Coronary artery (tissue), 2 donors: ENCODE results near the gene PSD.

Source experiments
- DNase-seq: peaks from one replicate; pipeline ENCODE4 v3.0.0-alpha.2; 2017; ENCODE audit warnings: low spot score
- H3K27ac ChIP-seq, 2 donors: fragments of 200-600 bp; sonication (generic); one replicate each; pipeline ENCODE4 v1.5.1; 2016 to 2019
- H3K4me3 ChIP-seq: fragments of 200-600 bp; sonication (generic); 2 replicates; pipeline ENCODE4 v1.5.1; 2016; ENCODE audit warnings: mild to moderate bottlenecking, moderate library complexity
- CTCF ChIP-seq: fragments of 200-600 bp; sonication (generic); IDR thresholded peaks from one replicate; pipeline ENCODE4 v1.5.1; 2019; ENCODE audit warnings: antibody characterized with exemption

PSD gene

GRCh38 chr10:102424145-102424544, 5.6 kb upstream of the PSD start:
- DNase-seq, result no peak
- H3K27ac ChIP-seq, result no peak overlapping the region
- no peak overlapping the region for H3K4me3 ChIP-seq
- TF ChIP-seq CTCF, result no peak

DNA sequence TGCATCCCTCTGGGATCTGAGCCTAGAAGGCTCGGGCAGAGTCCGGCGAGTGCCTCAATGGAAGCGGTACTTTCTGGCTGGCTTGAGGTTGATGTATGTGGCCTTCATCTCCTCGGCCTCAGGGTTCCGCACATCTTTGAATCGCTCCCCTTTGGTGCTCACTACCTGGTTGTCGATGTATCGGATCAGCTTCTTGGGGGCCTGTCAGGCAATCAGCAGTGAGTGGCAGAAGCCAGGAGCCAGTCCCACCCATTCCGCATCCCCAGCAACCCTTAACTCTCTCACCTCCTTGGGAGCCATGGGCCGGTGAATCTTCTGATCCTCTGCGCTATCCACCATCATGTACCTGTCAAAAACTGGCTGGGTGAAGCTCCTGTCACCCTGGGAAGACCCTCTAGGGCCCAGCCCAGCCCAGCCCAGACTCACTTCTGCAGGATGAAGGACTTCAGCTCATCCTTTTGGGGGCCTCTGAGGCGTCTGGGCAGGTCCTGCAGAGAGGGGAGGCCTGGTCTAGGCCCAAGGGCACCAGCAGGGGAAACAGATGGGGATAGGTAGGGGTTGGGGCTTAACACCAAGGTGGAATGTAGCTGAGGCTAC, 4.9 kb upstream of the PSD start:
- Histone ChIP-seq H3K27ac (peak overlapping the region in 1 of 2 donors; percentile 94), H3K4me3 (peak overlapping the region; percentile 90)
- no peak for TF ChIP-seq CTCF

DNA sequence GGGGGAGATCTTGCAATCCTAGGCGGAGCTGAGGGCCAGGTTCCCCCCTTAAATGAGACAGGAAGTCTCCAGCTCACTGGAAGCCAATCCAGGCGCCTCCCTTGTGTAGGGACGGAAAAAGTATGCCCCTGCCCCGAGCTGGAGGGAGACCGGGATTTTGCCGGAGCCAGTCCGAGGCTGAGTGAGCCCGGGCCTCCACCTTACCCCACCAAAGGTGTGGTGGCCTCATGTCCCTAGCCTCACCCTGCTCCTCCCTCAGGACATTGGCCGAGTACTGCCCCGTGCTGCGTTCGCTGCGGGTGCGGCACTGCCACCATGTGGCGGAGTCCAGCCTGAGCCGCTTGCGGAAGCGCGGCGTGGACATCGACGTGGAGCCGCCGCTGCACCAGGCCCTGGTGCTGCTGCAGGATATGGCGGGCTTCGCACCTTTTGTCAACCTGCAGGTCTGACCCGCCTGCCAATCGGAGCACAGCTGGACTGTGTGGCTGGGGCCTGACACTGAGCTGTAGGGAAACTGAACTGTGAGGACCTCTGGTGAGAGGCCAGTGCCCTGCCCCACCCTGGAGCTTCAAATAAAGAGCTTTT, 4.1 kb upstream of the PSD start:
- Histone ChIP-seq H3K27ac (peak overlapping the region; percentile 83 to 94), H3K4me3 (peak overlapping the region; percentile 90)
- TF ChIP-seq CTCF, result peak; percentile 58
- peak; percentile 86 for DNase-seq

More for the DNA sequence above, 4.9 kb upstream of the PSD start:
- DNase-seq, result no peak

GRCh38 chr10:102421757-102422512, 3.4 kb upstream of the PSD start:
- TF ChIP-seq CTCF, result no peak
- no peak for DNase-seq
- peak overlapping the region; percentile 83 to 94 for H3K27ac ChIP-seq
- H3K4me3 ChIP-seq, result peak overlapping the region; percentile 90

GRCh38 chr10:102421507-102421756, 2.8 kb upstream of the PSD start:
- H3K4me3 ChIP-seq, result peak overlapping the region; percentile 90
- TF ChIP-seq CTCF, result no peak
- peak overlapping the region; percentile 83 to 94 for H3K27ac ChIP-seq
- DNase-seq, result no peak

DNA sequence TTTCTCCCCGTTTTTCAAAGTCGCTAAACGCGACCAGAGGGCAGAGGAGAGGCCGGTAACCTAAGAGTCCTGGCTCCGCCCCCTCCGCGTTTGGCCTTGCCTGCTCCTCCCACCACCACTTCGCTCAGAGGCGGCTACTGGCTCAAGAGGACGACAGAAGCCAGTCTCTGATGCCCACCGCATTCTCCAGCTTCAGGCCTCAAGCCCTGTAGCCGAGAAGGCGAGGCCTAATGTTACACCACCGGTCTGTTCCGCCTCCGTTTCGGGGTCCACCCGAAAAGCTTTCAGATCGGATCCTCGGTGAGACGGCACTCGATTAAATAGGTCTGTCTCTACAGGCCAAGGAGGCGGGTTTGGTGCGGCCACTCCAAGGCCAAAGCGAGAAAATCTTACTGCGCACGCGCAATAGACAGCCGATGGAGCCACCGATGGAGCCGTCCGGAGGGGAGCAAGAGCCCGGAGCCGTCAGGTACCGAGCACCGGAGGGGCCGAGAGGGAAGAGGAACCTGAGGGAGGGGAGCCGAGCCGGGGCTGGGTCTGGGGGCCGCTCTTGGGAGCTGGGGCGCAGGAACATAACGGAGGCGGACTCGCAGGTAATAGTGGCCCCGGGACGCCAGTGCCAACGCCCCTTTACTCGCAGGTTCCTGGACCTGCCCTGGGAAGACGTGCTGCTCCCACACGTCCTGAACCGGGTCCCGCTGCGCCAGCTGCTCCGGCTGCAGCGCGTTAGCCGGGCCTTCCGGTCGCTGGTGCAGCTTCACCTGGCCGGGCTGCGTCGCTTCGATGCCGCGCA, 2.3 kb upstream of the PSD start, which contains the start of gene FBXL15:
TSS of gene FBXL15 (plus strand) at position 123 of the 793 bp plus-strand sequence. CDS start at position 417, 294 bp downstream.
- TF ChIP-seq CTCF, result no peak
- Histone ChIP-seq H3K4me3 (peak within 1 kb of the TSS; percentile 90), H3K27ac (peak within 1 kb of the TSS; percentile 83 to 94)
- peak; percentile 98 for DNase-seq
